GM12878 (cell line): ENCODE data around the gene SMC3. TPM values are rescaled to one million over a fixed set of nuclear protein-coding genes. Genes with fewer than 3 reads are reported as not detected.

Source experiments
- ATAC-seq: fragments of 200-7000 bp; cut with Tn5 transposase; 3 replicates; pipeline ENCODE4 v1.9.1; 2020; ENCODE audit warnings: mild to moderate bottlenecking, moderate library complexity
- BruUV-seq: library from RNA; stranded (reverse); fragments of 400-500 nt; replicated peaks from 2 replicates; lab custom pipeline; 2021; lab: Mats Ljungman, UMichigan
- CTCF ChIA-PET: fragments of 300-600 bp; sonication (Branson Sonifier 250); formaldehyde crosslinking; extraction: SDS; loops from one replicate; lab custom pipeline; 2021; ENCODE audit warnings: inconsistent platforms; lab: Yijun Ruan, JAX
- POLR2A ChIA-PET: fragments of 350-600 bp; formaldehyde crosslinking; extraction: SDS; loops from one replicate; lab custom pipeline; 2021; ENCODE audit warnings: inconsistent platforms; lab: Charles Lee
- RAD21 ChIA-PET: fragments of 300-600 bp; sonication (Branson Sonifier 250); formaldehyde crosslinking; loops from one replicate; lab custom pipeline; 2023; ENCODE audit warnings: antibody characterized with exemption; ENCODE audit not compliant: unreplicated experiment; lab: Charles Lee
- SMC1A ChIA-PET: fragments of 300-600 bp; sonication (Branson Sonifier 250); formaldehyde crosslinking; loops from one replicate; lab custom pipeline; 2023; ENCODE audit not compliant: unreplicated experiment, uncharacterized antibody; lab: Charles Lee
- DNase-seq: peaks from one replicate; pipeline ENCODE4 v3.0.0-alpha.2; 2011; ENCODE audit warnings: low read depth, low spot score
- FAIRE-seq: peaks from 3 replicates; lab custom pipeline; 2011; peaks lifted over from hg19 to GRCh38; lab: Jason Lieb, UNC
- H2AFZ ChIP-seq: 2 replicates; pipeline ENCODE4 v1.6.0; 2011; ENCODE audit warnings: low read depth, low read length, control low read depth; ENCODE audit not compliant: control insufficient read depth
- H3K27ac ChIP-seq: 2 replicates; pipeline ENCODE4 v1.5.1; 2011; ENCODE audit warnings: control low read depth; ENCODE audit not compliant: control insufficient read depth, insufficient read depth
- H3K27me3 ChIP-seq, 2 experiments: replicated peaks in 1 of 2; 2 replicates each; pipeline versions ENCODE4 v1.6.0 to v1.6.1; 2011; ENCODE audit warnings: low read length in 1 of 2; ENCODE audit not compliant: control insufficient read depth in 2 of 2, insufficient read depth in 2 of 2
- H3K36me3 ChIP-seq, 2 experiments: 2 replicates each; pipeline ENCODE4 v1.5.1; 2011; ENCODE audit warnings: low read length in 1 of 2; ENCODE audit not compliant: control insufficient read depth in 2 of 2, insufficient read depth in 2 of 2
- H3K4me1 ChIP-seq: 2 replicates; pipeline ENCODE4 v1.6.1; 2011; ENCODE audit warnings: mild to moderate bottlenecking, low read length, moderate library complexity, mixed read lengths; ENCODE audit not compliant: control insufficient read depth, insufficient read depth
- H3K4me2 ChIP-seq: 2 replicates; pipeline ENCODE4 v1.6.0; 2011; ENCODE audit warnings: control low read depth; ENCODE audit not compliant: control insufficient read depth, insufficient read depth
- H3K4me3 ChIP-seq: fragments of 200-600 bp; sonication (generic); 2 replicates; pipeline ENCODE4 v1.5.1; 2016
- H3K79me2 ChIP-seq: 2 replicates; pipeline ENCODE4 v1.6.0; 2011; ENCODE audit warnings: low read length; ENCODE audit not compliant: control insufficient read depth, insufficient read depth
- H3K9ac ChIP-seq: 2 replicates; pipeline ENCODE4 v1.8.0; 2011; ENCODE audit warnings: low read length, control low read depth, mixed read lengths; ENCODE audit not compliant: control insufficient read depth, insufficient read depth
- H3K9me3 ChIP-seq: replicated peaks from 3 replicates; pipeline ENCODE4 v1.5.1; 2011; ENCODE audit warnings: mild to moderate bottlenecking, low read length; ENCODE audit not compliant: control insufficient read depth, insufficient read depth
- H4K20me1 ChIP-seq: 2 replicates; pipeline ENCODE4 v1.6.0; 2011; ENCODE audit not compliant: control insufficient read depth, insufficient read depth
- BMI1 ChIP-seq: fragments of 450-650 bp; IDR thresholded peaks from 2 replicates; pipeline ENCODE4 v1.6.1; 2016; ENCODE audit warnings: mild to moderate bottlenecking, moderate library complexity, borderline replicate concordance
- HDAC2 ChIP-seq: fragments of 200-600 bp; sonication (generic); IDR thresholded peaks from 2 replicates; pipeline ENCODE4 v1.6.1; 2017
- KDM1A ChIP-seq: fragments of 200-600 bp; sonication (generic); IDR thresholded peaks from 2 replicates; pipeline ENCODE4 v1.6.1; 2016; ENCODE audit warnings: borderline replicate concordance
- MXI1 ChIP-seq: fragments of 150-350 bp; IDR thresholded peaks from 2 replicates; pipeline ENCODE4 v1.6.1; 2011; ENCODE audit warnings: low read depth, mild to moderate bottlenecking, inconsistent platforms, low read length, improper control_type of control experiment
- SMAD5 ChIP-seq: IDR thresholded peaks from 2 replicates; pipeline ENCODE4 v1.6.1; 2016; ENCODE audit warnings: antibody characterized with exemption, low read depth
- STAT1 ChIP-seq: fragments of 450-650 bp; conservative IDR thresholded peaks from 2 replicates; pipeline ENCODE4 v1.6.1; 2014; ENCODE audit warnings: antibody characterized with exemption, mild to moderate bottlenecking
- WGBS: methylation state at CpG from one replicate; pipeline ENCODE4 v1.1.6; 2016; ENCODE audit warnings: low lambda C conversion rate; ENCODE audit not compliant: insufficient replicate concordance, insufficient coverage; ENCODE audit errors: missing lambda C conversion rate; 5-methylcytosine and 5-hydroxymethylcytosine counted together
- in situ Hi-C: fragments of 300-500 bp; cut with MboI; formaldehyde crosslinking; loops from 9 replicates; pipeline ENCODE4 v1.14.3; 2018; ENCODE audit warnings: mixed read lengths
- intact Hi-C: fragments of 100-400 bp; cut with micrococcal nuclease; formaldehyde crosslinking; loops from one replicate; pipeline ENCODE4 v1.14.2; 2022; ENCODE audit not compliant: unreplicated experiment
- polyA plus RNA-seq, 11 experiments: library from polyadenylated mRNA; depleted of rRNA in 4 of 11; unstranded in 6 of 11; stranded (reverse) in 5 of 11; fragments of >200 nt; fragmentation: Nextera tagmentation in 4 of 11; fragmentation: Illumina TruSeq in 1 of 11; extraction: Ambion mirVana in 4 of 11; extraction: Trizol in 1 of 11; gene quantifications; 1 replicate in 1 of 11; 2 replicates in 10 of 11; pipeline versions ENCODE4 v1.2.1 to v1.2.3, GENCODE V29; 2011 to 2016; ENCODE audit warnings: inconsistent platforms in 2 of 11, missing spikeins in 2 of 11, low read depth in 1 of 11
- total RNA-seq, 4 experiments: library from RNA; depleted of rRNA in 3 of 4; stranded (reverse); fragments of >200 nt in 3 of 4; fragmentation: Illumina TruSeq in 1 of 4; extraction: Trizol in 1 of 4; gene quantifications; 2 replicates each; pipeline versions ENCODE4 v1.2.1 to v1.2.3, GENCODE V29; 2013 to 2021

The SMC3 gene
- total and polyA plus RNA-seq, 10 of the 15 experiments (the other 5 are each of a cell fraction or from before 2014, with no cell fraction given) = 30.4 to 123 (median 48.3) TPM

- TF ChIP-seq SMAD5 = no peak
- TF ChIP-seq HDAC2 = no peak
- Histone ChIP-seq H3K9me3 (no peaks in the 10 kb centered on the region), H3K27ac (no peak overlapping the region), H3K4me1 (peaks cover 5% of the 10 kb centered on the region; the same call in 1 of the 2 replicates), H3K27me3 (no peaks in the 10 kb centered on the region), H3K79me2 (no peaks in the 10 kb centered on the region), H3K9ac (no peak overlapping the region), H2AFZ (no peak overlapping the region), H4K20me1 (no peaks in the 10 kb centered on the region), H3K36me3 (no peaks in the 10 kb centered on the region), H3K4me2 (no peak overlapping the region), H3K4me3 (no peak overlapping the region)
- ChIA-PET RAD21 (no interaction called here), POLR2A (interaction anchor here (0.6 kb wide), 1 partner anchor 21 kb away, joined by 6 read pairs; no protein-coding TSS in a partner anchor), CTCF (no interaction called here), SMC1A (interaction anchor here (1.4 kb wide), 1 partner anchor 9 kb away, joined by 4 read pairs; no protein-coding TSS in a partner anchor)
- intact Hi-C loops = no loop called here
- WGBS = 100% methylated on average over 3 of the region's 3 CpGs
- no peak for ATAC-seq
- BruUV-seq = no TSS peak
- FAIRE-seq = no peak
- in situ Hi-C loops = no loop called here
- no peak for DNase-seq
Measured at GRCh38 chr10:110523736-110524135, 43.8 kb upstream of the SMC3 start.

GRCh38 chr10:110524179-110524858 is 43.2 kb upstream of the SMC3 start:
- TF ChIP-seq KDM1A (no peak), STAT1 (no peak), MXI1 (no peak), BMI1 (no peak)
- Histone ChIP-seq H3K27me3 (no peaks in the 10 kb centered on the region), H3K9me3 (no peaks in the 10 kb centered on the region), H3K4me1 (peaks cover 11% of the 10 kb centered on the region), H3K27ac (no peak overlapping the region), H4K20me1 (no peaks in the 10 kb centered on the region), H3K4me3 (no peak overlapping the region), H3K79me2 (no peaks in the 10 kb centered on the region), H2AFZ (no peak overlapping the region), H3K9ac (no peak overlapping the region), H3K36me3 (no peaks in the 10 kb centered on the region), H3K4me2 (no peak overlapping the region)
- RAD21 ChIA-PET = no interaction called here
- POLR2A ChIA-PET = no interaction called here
- FAIRE-seq = no peak
- BruUV-seq = no TSS peak
- in situ Hi-C loops (no loop called here), intact Hi-C loops (no loop called here)
- 72% methylated on average over 3 of the region's 3 CpGs for WGBS
- ATAC-seq = no peak
- CTCF ChIA-PET = interaction anchor here (1.2 kb wide), 1 partner anchor 20 kb away, joined by 3 read pairs; no protein-coding TSS in a partner anchor
- DNase-seq = no peak
- SMC1A ChIA-PET = interaction anchor here (1.4 kb wide), 1 partner anchor 9 kb away, joined by 4 read pairs; no protein-coding TSS in a partner anchor
